Esophagus muscularis mucosa (tissue), 3 donors: ENCODE data around the gene IGFALS.

Source experiments
- CTCF ChIP-seq, 3 experiments: fragments of 200-600 bp in 2 of 3; fragments of 450-650 bp in 1 of 3; sonication (generic) in 2 of 3; IDR thresholded peaks; one replicate each; pipeline ENCODE4 v1.5.1; 2017 to 2019; ENCODE audit warnings: antibody characterized with exemption in 3 of 3, mild to moderate bottlenecking in 2 of 3, moderate library complexity in 1 of 3
- POLR2A ChIP-seq: fragments of 450-650 bp; IDR thresholded peaks from one replicate; pipeline ENCODE4 v1.6.1; 2017; ENCODE audit warnings: antibody characterized with exemption, moderate library complexity, mild to moderate bottlenecking, low read depth

DNA sequence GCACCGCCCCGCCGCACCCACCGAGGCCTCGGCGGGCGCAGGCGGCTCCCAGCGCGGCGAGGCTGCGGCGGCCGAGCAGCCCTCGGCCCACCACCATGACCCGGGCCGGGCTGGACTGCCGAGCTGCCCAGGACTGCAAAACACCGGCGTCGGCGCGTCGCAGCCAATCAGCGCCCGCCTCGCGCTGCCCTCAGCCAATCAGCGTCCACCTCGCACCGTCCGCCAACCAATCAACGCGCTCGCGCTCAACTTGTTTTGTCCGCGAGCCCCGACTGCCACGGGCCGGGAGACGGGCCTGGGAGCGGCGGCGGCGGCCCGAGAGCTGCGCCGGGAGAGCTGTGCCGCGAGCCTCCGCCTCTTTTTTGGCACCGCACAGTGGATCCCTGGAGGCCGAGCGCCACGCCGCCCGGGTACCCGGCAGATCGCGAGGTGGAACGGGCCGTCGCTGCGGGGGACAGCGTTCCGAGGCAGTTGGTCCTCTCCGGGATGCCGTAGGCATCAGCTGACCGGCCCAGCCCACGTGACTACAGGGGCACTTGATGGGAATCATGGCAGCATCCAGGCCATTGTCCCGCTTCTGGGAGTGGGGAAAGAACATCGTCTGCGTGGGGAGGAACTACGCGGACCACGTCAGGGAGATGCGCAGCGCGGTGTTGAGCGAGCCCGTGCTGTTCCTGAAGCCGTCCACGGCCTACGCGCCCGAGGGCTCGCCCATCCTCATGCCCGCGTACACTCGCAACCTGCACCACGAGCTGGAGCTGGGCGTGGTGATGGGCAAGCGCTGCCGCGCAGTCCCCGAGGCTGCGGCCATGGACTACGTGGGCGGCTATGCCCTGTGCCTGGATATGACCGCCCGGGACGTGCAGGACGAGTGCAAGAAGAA, 33.4 kb upstream of the IGFALS start, which contains the start of the genes FAHD1 and HAGH:
- TF ChIP-seq CTCF (IDR thresholded peaks at IDR 0.05) (no peak), POLR2A (no peak)
